Measurements from ENCODE around the gene GLYATL3. TPM values are rescaled to one million over a fixed set of nuclear protein-coding genes. Genes with fewer than 3 reads are reported as not detected.
A peak's percentile ranks its signal among the peaks of the same experiment; 100 is the strongest.

The GLYATL3 gene
- total RNA-seq (ENCODE audit: low replicate concordance), result 0.50 TPM in 1 of 2 replicates, not detected in the other
- long read RNA-seq, partial matches to known transcripts, result 0 of 1 reads
- long read RNA-seq, other reads (novel, unspliced or antisense), result 0 of 1 reads

DNA sequence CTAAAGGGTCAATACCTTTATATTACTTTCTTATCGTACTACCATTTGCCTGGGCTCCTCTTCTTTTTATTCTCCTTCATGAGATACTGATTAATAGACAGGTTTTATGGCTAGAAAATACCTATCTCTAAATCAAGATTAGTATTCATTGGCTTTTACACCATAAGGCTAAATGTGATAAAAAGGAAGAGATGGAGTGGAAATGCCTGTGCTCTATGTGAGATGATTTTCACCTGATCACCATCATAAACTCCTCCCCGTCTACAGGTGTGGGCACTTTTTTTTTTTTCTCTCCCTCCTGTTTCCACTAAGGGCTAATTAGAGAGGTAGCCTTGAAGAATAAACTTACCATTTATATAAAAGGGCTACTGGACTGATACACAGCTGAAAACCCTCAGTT is at the start of gene GLYATL3:
TSS of gene GLYATL3 (plus strand) at position 301 of the 400 bp plus-strand sequence. CDS start 12,068 bp downstream, outside the sequence.
- H3K27me3 Mint-ChIP-seq, result no peaks in the 10 kb centered on the region

DNA sequence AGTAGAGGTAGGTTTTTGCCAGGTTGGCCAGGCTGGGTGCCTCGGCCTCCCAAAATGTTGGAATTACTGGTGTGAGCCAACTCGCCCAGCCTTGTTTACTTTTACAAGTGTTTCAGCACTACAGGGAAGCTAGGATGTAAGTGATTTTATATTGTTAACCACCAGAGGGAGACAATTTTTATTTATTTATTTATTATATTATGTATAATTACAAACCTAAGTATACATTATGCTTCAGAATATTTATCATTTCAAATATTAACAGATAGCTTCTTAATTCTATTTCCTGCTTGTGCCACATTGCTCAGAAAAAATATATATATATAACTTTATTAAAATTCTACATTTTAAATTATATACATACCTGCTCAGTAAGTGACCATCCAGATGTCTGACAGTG is 46.5 kb upstream of the GLYATL3 start:
- Mint-ChIP-seq H3K27me3 (no peaks in the 10 kb centered on the region), H3K4me1 (ENCODE audit: unreplicated experiment) (no peaks in the 10 kb centered on the region), H3K27ac (no peak overlapping the region), H3K9me3 (no peaks in the 10 kb centered on the region), H3K36me3 (peaks cover 12% of the 10 kb centered on the region), H3K4me3 (no peak overlapping the region)
- TF ChIP-seq, protein P1, sequence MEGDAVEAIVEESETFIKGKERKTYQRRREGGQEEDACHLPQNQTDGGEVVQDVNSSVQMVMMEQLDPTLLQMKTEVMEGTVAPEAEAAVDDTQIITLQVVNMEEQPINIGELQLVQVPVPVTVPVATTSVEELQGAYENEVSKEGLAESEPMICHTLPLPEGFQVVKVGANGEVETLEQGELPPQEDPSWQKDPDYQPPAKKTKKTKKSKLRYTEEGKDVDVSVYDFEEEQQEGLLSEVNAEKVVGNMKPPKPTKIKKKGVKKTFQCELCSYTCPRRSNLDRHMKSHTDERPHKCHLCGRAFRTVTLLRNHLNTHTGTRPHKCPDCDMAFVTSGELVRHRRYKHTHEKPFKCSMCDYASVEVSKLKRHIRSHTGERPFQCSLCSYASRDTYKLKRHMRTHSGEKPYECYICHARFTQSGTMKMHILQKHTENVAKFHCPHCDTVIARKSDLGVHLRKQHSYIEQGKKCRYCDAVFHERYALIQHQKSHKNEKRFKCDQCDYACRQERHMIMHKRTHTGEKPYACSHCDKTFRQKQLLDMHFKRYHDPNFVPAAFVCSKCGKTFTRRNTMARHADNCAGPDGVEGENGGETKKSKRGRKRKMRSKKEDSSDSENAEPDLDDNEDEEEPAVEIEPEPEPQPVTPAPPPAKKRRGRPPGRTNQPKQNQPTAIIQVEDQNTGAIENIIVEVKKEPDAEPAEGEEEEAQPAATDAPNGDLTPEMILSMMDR (conservative IDR thresholded peaks at IDR 0.05), result peak; percentile 74
- DNase-seq (ENCODE audit: extremely low spot score, unreplicated experiment), result no peak

More for the DNA sequence above, at the start of gene GLYATL3:
- no peak for DNase-seq (ENCODE audit: extremely low spot score, unreplicated experiment)
- TF ChIP-seq, protein P1 (conservative IDR thresholded peaks at IDR 0.05), result no peak
- Mint-ChIP-seq H3K9me3 (no peaks in the 10 kb centered on the region), H3K27ac (no peak within 1 kb of the TSS), H3K4me3 (no peak within 1 kb of the TSS), H3K4me1 (ENCODE audit: unreplicated experiment) (no peaks in the 10 kb centered on the region), H3K36me3 (no peaks in the 10 kb centered on the region)

DNA sequence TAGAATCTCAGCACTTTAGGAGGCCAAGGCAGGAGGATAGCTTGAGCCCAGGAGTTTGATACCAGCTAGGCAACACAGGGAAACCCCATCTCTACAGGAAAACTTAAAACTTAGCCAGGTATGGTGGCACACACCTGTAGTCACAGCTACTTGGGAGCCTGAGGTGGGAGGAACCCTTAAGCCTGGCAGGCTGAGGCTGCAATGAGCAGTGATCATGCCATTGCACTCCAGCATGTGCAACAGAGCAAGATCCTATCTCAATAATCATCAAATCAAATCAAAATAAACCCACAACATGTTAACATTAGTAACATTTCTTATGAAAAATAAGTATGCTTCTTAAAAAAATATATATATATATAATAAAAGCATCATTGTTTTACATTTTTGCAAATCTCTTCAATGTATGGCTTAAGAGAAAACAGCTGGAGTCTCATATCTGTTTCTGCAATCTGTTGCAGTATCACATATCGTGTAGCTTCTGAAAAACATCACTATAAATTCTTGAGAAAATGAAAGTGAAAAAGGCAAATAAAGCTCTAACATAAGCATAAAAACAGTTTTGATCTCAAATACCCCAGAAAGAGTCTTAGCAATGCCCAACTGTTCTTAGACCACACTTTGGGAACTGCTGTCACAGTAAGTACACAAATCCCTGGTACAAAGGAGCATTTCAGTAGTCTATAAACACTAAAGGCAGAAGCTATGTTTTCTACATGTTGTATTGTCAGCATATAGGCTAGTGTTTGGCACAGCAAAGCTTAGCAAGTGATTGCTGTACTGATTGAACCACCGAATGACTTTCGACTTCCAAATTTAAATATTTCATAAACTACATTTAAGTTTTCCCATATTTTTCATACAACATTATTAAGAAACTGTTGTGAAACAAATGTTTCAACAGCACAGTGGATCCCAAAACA is 44.7 kb upstream of the GLYATL3 start:
- TF ChIP-seq, protein P1 (conservative IDR thresholded peaks at IDR 0.05), result no peak
- H3K4me1 Mint-ChIP-seq (ENCODE audit: unreplicated experiment), result no peaks in the 10 kb centered on the region
- H3K27me3 Mint-ChIP-seq, result no peaks in the 10 kb centered on the region
- DNase-seq (ENCODE audit: extremely low spot score, unreplicated experiment), result no peak
- no peaks in the 10 kb centered on the region for H3K9me3 Mint-ChIP-seq
- H3K36me3 Mint-ChIP-seq, result peaks cover 7% of the 10 kb centered on the region
- H3K4me3 Mint-ChIP-seq, result no peak overlapping the region
- H3K27ac Mint-ChIP-seq, result no peak overlapping the region

DNA sequence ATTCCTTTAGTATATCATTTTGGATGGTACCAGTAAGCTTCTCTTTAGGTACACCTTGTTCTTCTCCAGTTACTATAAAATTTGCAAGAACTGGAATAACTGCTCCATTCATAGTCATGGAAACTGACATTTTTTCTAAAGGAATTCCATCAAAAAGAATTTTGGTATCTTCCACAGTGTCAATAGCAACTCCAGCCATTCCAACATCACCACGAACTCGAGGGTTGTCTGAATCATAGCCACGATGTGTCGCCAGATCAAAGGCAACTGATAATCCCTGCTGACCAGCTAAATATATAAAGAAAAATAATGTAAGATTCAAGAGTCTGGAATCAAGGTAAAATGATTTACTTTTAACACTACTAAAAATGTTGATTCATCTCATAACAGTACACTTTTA is 42.0 kb upstream of the GLYATL3 start:
- DNase-seq (ENCODE audit: extremely low spot score, unreplicated experiment), result no peak
- Mint-ChIP-seq H3K4me3 (no peak overlapping the region), H3K9me3 (no peaks in the 10 kb centered on the region), H3K36me3 (peaks cover 7% of the 10 kb centered on the region), H3K4me1 (ENCODE audit: unreplicated experiment) (peaks cover 10% of the 10 kb centered on the region), H3K27ac (no peak overlapping the region), H3K27me3 (no peaks in the 10 kb centered on the region)
- TF ChIP-seq, protein P1 (conservative IDR thresholded peaks at IDR 0.05), result no peak

DNA sequence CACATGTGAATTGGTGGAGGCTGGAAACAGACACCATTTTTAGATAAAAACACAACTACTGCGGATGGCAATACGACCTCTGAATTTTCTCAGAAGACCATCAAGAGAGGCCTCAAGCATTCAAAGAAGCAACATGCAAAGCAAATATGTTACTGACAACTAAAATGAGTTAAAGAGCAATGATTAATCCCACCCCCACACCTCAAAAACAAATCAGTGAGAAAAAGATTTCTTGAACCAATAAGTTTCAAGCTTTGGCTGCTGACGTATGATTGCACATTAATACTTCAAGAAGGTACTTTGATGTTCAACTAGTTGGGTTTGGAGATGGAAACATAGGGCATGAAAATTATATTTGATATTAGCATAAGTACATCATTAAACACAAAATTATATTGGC is 37.7 kb upstream of the GLYATL3 start:
- peaks cover 20% of the 10 kb centered on the region for H3K4me1 Mint-ChIP-seq (ENCODE audit: unreplicated experiment)
- H3K36me3 Mint-ChIP-seq, result peaks cover 2% of the 10 kb centered on the region
- no peaks in the 10 kb centered on the region for H3K9me3 Mint-ChIP-seq
- peak overlapping the region; percentile 98 for H3K27ac Mint-ChIP-seq
- TF ChIP-seq, protein P1 (conservative IDR thresholded peaks at IDR 0.05), result no peak
- H3K27me3 Mint-ChIP-seq, result no peaks in the 10 kb centered on the region
- DNase-seq (ENCODE audit: extremely low spot score, unreplicated experiment), result no peak
- H3K4me3 Mint-ChIP-seq, result peak overlapping the region; percentile 98
